Left ventricle myocardium inferior (tissue), 1 donor: Measurements from ENCODE around the gene QPCT. TPM values are rescaled to one million over a fixed set of nuclear protein-coding genes. Genes with fewer than 3 reads are reported as not detected.

Experiments
- DNase-seq: peaks from one replicate; pipeline ENCODE4 v3.0.0-alpha.2; 2020
- H3K27ac ChIP-seq: fragments of 200-600 bp; replicated peaks from 2 replicates; pipeline ENCODE4 v1.8.0; 2021
- H3K27me3 ChIP-seq: fragments of 200-600 bp; 2 replicates; pipeline ENCODE4 v1.8.0; 2021; ENCODE audit warnings: low read depth
- H3K36me3 ChIP-seq: fragments of 200-600 bp; 2 replicates; pipeline ENCODE4 v1.8.0; 2021
- H3K4me1 ChIP-seq: fragments of 200-600 bp; 2 replicates; pipeline ENCODE4 v1.8.0; 2021
- H3K4me3 ChIP-seq: fragments of 200-600 bp; 2 replicates; pipeline ENCODE4 v1.8.0; 2021; ENCODE audit warnings: mild to moderate bottlenecking, moderate library complexity
- H3K9me3 ChIP-seq: fragments of 200-600 bp; replicated peaks from 2 replicates; pipeline ENCODE4 v1.8.0; 2021
- CTCF ChIP-seq: fragments of 200-600 bp; IDR thresholded peaks from 2 replicates; pipeline ENCODE4 v1.8.0; 2021; ENCODE audit warnings: antibody characterized with exemption, mild to moderate bottlenecking, borderline replicate concordance
- intact Hi-C: fragments of 100-400 bp; cut with micrococcal nuclease; formaldehyde crosslinking; loops from one replicate; pipeline ENCODE4 v1.11.0; 2022
- total RNA-seq: library from RNA; stranded (reverse); fragmentation: NEBNext Ultra II Directional; extraction: Animal tissue kit (Norgen Biotek cat#: 25700); gene quantifications from one replicate; pipeline ENCODE4 v1.2.1, GENCODE V29; 2021
- donor health status: DM: no; HTN: yes; CAD: no; lungs with severe emphysema.

QPCT gene
- total RNA-seq, 1 donor from 2014 or later, result 2.0 TPM

DNA sequence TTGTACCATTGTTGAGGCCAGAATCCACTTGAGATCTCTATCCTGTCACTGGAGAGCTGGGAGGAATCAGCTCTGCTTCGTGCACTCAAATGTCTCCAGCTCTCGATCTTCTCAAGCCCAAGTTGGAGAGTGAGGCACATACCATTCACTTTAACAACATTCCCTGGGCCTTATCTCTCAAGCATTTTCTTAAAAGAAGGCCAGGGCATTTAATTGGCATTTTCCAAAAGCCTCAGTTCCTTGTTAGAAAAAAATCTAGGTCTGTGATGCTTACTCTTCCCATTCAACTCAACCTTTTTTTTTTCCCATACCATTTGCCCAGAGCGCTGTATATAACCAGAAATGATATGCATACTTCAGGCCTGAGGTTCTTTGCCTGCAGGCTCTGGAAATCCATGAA lies 10.1 kb downstream of the QPCT start:
- no peak for TF ChIP-seq CTCF
- H3K9me3 ChIP-seq, result no peaks in the 10 kb centered on the region
- DNase-seq, result no peak
- no peaks in the 10 kb centered on the region for H3K36me3 ChIP-seq
- H3K27ac ChIP-seq, result no peak overlapping the region
- H3K27me3 ChIP-seq, result no peaks in the 10 kb centered on the region
- H3K4me1 ChIP-seq, result peaks cover 12% of the 10 kb centered on the region
- H3K4me3 ChIP-seq, result no peak overlapping the region
- intact Hi-C loops, result no loop called here

DNA sequence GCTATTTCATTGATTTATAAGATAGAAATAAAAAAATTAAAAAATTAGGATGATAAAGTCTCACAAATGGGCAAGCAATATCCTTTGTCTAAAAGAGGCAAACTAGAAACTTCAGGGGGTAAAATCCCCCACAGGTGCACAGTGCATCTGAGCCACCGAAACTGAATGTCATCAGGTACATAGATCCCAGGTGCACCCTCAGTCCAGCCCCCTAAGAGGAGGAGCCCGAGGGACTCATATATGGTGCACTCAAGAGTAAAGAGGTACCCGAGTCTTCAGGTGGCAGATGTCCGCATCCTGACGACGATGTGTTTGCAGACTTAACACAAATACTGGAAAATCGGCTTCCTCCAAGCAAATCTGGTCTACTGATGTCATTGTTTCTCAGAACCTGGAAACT lies 11.3 kb downstream of the QPCT start:
- TF ChIP-seq CTCF, result no peak
- intact Hi-C loops, result no loop called here
- Histone ChIP-seq H3K27me3 (no peaks in the 10 kb centered on the region), H3K36me3 (no peaks in the 10 kb centered on the region), H3K4me1 (peaks cover 12% of the 10 kb centered on the region), H3K27ac (no peak overlapping the region), H3K4me3 (no peak overlapping the region), H3K9me3 (no peaks in the 10 kb centered on the region)
- no peak for DNase-seq

- Histone ChIP-seq H3K27me3 (no peaks in the 10 kb centered on the region), H3K9me3 (no peaks in the 10 kb centered on the region), H3K27ac (no peak overlapping the region), H3K4me3 (no peak overlapping the region), H3K4me1 (peaks cover 12% of the 10 kb centered on the region), H3K36me3 (no peaks in the 10 kb centered on the region)
- DNase-seq, result no peak
- no peak for TF ChIP-seq CTCF
- intact Hi-C loops, result no loop called here
Measured at GRCh38 chr2:37356299-37356698, 11.9 kb downstream of the QPCT start.

GRCh38 chr2:37357069-37357468 lies 12.6 kb downstream of the QPCT start:
- no peak for TF ChIP-seq CTCF
- Histone ChIP-seq H3K4me3 (no peak overlapping the region), H3K9me3 (no peaks in the 10 kb centered on the region), H3K36me3 (no peaks in the 10 kb centered on the region), H3K27me3 (no peaks in the 10 kb centered on the region), H3K4me1 (peaks cover 16% of the 10 kb centered on the region), H3K27ac (peak overlapping the region; percentile 36)
- intact Hi-C loops, result no loop called here
- DNase-seq, result no peak

- TF ChIP-seq CTCF, result no peak
Measured at GRCh38 chr2:37357530-37357929, 13.1 kb downstream of the QPCT start.

DNA sequence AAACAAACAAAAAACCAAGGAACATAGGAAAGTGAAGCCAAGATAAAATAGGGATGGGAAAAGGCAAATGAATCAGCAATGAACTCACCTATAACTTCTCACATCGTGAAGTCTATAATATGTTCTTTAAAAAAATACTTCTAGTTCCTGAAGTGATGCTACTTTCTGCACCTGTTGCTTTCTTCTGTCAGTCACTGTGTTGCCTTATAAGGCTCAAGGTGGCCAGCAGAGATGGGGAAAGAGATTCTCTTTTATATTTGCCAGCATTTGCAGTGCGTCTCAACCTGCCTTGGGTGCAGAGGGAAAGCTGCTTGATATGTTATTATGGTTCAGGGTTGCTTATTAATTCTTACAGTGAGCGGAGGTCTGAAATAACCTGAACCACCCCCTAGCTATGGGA lies 14.0 kb downstream of the QPCT start:
- Histone ChIP-seq H3K27ac (no peak overlapping the region), H3K9me3 (no peaks in the 10 kb centered on the region), H3K27me3 (no peaks in the 10 kb centered on the region), H3K36me3 (no peaks in the 10 kb centered on the region), H3K4me1 (peaks cover 16% of the 10 kb centered on the region), H3K4me3 (no peak overlapping the region)
- no peak for DNase-seq
- no peak for TF ChIP-seq CTCF
- intact Hi-C loops, result no loop called here

More at GRCh38 chr2:37357530-37357929, 13.1 kb downstream of the QPCT start:
- no peak for DNase-seq
- peaks cover 16% of the 10 kb centered on the region for H3K4me1 ChIP-seq
- no peaks in the 10 kb centered on the region for H3K36me3 ChIP-seq
- no peaks in the 10 kb centered on the region for H3K9me3 ChIP-seq
- peak overlapping the region; percentile 36 for H3K27ac ChIP-seq
- no peaks in the 10 kb centered on the region for H3K27me3 ChIP-seq
- H3K4me3 ChIP-seq, result no peak overlapping the region
- intact Hi-C loops, result no loop called here
